Measurements from ENCODE around the gene NT5DC1. TPM values are rescaled to one million over a fixed set of nuclear protein-coding genes. Genes with fewer than 3 reads are reported as not detected.

Gene NT5DC1
- total RNA-seq, 1 donor from 2014 or later, result 46.0 TPM

- intact Hi-C loops (cut with DNase I), result no loop called here
- Histone ChIP-seq H3K4me3 (no peak overlapping the region), H3K27me3 (ENCODE audit: low read depth) (no peaks in the 10 kb centered on the region), H3K36me3 (no peaks in the 10 kb centered on the region), H3K9me3 (no peaks in the 10 kb centered on the region), H3K27ac (no peak overlapping the region), H3K4me1 (peaks cover 26% of the 10 kb centered on the region)
- ATAC-seq (no peak), DNase-seq (no peak)
- TF ChIP-seq CTCF (IDR thresholded peaks at IDR 0.05), result no peak
Observed at GRCh38 chr6:116192786-116193185, 92.1 kb downstream of the NT5DC1 start.

DNA sequence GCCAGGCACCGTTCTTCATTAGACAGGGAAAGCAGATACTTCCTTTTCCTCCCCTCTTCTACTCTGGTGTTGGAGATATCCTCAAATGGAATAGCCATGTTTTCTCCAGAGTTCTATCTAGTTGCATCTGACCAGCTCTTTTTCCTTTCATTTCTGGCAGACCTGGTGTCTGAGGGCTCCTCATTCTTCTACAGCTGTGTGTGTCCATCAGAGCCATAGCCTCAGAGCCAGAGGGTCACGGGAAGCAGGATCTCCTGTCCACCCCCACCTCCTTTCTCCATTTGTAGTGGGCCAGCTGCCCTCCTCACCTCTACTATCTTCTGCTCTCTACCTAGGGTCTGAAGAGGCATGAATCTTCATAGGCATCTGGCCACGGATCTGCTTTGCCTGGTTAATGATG is 96.2 kb downstream of the NT5DC1 start:
- Histone ChIP-seq H3K36me3 (no peaks in the 10 kb centered on the region), H3K27ac (no peak overlapping the region), H3K4me1 (peaks cover 11% of the 10 kb centered on the region), H3K4me3 (no peak overlapping the region), H3K9me3 (no peaks in the 10 kb centered on the region), H3K27me3 (ENCODE audit: low read depth) (no peaks in the 10 kb centered on the region)
- ATAC-seq, result no peak
- intact Hi-C loops (cut with DNase I), result no loop called here
- no peak for DNase-seq
- no peak for TF ChIP-seq CTCF (IDR thresholded peaks at IDR 0.05)

DNA sequence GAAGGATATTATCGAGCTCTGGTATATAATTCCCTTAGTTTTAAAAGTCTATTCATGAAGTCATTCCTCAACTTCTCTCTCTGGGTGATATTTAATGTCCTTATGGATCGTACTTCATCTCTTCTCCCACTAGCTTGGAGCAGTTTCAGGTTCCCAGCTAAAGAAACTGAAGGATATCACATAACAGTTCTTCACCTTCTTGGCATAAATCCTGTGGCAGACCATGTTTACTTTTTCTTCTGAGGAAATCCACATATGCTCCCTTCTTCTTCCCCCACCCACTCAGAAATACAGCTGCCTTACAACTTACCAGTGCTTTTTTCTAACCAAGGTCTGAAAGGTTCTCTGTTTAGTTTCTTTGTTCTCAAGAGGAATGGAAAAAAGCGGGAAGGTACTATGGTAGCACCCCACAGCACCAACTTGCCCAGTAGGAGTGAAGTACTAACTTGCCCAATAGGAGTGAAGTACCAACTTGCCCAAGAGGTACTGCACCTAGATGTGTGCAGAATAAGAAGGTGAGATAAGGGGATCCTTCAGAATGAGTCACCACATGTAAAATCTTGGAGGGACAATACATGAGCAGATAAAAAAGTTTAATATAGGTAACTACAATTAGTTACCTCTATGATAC is 100.1 kb downstream of the NT5DC1 start:
- TF ChIP-seq CTCF (IDR thresholded peaks at IDR 0.05), result no peak
- Histone ChIP-seq H3K4me1 (no peaks in the 10 kb centered on the region), H3K27me3 (ENCODE audit: low read depth) (no peaks in the 10 kb centered on the region), H3K9me3 (no peaks in the 10 kb centered on the region), H3K36me3 (no peaks in the 10 kb centered on the region), H3K4me3 (no peak overlapping the region), H3K27ac (no peak overlapping the region)
- DNase-seq (no peak), ATAC-seq (peak; percentile 87 to 90)
- intact Hi-C loops (cut with DNase I), result no loop called here

DNA sequence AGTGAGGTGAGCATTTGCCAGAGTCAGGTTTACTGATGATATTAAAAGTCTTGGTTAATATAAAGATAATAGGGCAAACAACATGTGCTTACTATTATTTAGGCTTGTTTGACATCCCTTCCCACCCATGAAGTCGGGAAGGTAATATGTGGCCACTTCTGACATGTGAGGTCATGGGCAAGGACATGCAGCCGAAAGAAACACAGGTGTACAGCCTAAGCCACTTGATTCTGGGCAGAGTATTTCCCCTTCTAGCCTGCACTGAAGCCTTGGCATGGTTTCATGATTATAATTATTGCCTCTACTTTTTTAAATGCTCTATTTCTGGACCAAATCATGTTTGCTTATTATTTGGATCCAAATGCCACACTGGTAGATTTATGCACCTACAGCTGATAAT is 100.9 kb downstream of the NT5DC1 start:
- Histone ChIP-seq H3K36me3 (no peaks in the 10 kb centered on the region), H3K9me3 (no peaks in the 10 kb centered on the region), H3K27me3 (ENCODE audit: low read depth) (no peaks in the 10 kb centered on the region), H3K4me1 (no peaks in the 10 kb centered on the region), H3K27ac (no peak overlapping the region), H3K4me3 (no peak overlapping the region)
- intact Hi-C loops (cut with DNase I), result no loop called here
- DNase-seq (no peak), ATAC-seq (no peak)
- TF ChIP-seq CTCF (IDR thresholded peaks at IDR 0.05), result no peak

DNA sequence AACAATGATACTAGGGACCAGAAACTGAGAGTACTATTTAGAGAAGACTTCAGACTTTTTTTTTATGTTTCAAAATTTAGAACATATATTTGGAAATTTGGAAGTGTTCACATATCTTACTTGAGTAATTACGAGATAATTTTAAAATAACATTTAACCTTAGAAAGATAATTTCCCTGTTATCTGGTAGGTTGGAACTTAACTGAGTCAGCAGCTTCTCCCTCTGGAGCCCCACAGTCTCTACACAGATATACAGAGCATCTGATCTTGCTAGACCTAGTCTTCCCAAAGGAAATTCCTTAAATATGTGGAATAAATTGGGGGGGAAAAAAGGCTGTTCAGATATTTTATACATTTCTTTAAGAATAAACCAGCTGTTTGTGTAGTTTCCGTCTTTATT is 104.6 kb downstream of the NT5DC1 start:
- DNase-seq (no peak), ATAC-seq (no peak)
- H3K4me3 ChIP-seq, result no peak overlapping the region
- no peak overlapping the region for H3K27ac ChIP-seq
- H3K36me3 ChIP-seq, result no peaks in the 10 kb centered on the region
- no peak for TF ChIP-seq CTCF (IDR thresholded peaks at IDR 0.05)
- intact Hi-C loops (cut with DNase I), result no loop called here
- H3K27me3 ChIP-seq (ENCODE audit: low read depth), result no peaks in the 10 kb centered on the region
- H3K4me1 ChIP-seq, result no peaks in the 10 kb centered on the region
- no peaks in the 10 kb centered on the region for H3K9me3 ChIP-seq

Measured in lower lobe of right lung (tissue), 2 donors.